Stimulated activated CD8-positive, alpha-beta memory T cell treated with anti-CD3 and anti-CD28 coated beads, Interleukin-15, amount 100 ng/mL, for 1 hour (primary cell): ENCODE results near the gene PTPN14.

Experiments used
- DNase-seq: peaks from one replicate; pipeline ENCODE4 v3.0.0-alpha.2; 2020; ENCODE audit warnings: low read depth

PTPN14 gene

DNA sequence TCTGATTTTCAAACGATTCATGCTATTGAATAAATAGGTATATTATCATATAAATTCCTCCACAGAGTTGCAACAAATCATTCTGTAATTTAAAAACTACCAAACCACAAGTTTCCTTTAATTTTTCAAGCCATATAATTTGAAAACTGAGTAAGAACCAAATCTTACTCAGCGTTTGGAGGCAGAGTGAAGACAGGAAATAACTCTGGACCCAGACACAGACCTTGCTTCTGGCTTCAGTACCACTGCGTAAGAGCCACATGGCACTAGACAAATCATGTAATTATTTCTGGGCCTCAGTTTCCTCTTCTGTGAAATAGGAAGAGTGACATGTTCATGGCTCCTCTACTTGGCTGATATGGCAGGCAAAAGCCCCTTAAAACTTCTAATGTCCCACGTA, 188.0 kb downstream of the PTPN14 start:
- DNase-seq, result no peak

DNA sequence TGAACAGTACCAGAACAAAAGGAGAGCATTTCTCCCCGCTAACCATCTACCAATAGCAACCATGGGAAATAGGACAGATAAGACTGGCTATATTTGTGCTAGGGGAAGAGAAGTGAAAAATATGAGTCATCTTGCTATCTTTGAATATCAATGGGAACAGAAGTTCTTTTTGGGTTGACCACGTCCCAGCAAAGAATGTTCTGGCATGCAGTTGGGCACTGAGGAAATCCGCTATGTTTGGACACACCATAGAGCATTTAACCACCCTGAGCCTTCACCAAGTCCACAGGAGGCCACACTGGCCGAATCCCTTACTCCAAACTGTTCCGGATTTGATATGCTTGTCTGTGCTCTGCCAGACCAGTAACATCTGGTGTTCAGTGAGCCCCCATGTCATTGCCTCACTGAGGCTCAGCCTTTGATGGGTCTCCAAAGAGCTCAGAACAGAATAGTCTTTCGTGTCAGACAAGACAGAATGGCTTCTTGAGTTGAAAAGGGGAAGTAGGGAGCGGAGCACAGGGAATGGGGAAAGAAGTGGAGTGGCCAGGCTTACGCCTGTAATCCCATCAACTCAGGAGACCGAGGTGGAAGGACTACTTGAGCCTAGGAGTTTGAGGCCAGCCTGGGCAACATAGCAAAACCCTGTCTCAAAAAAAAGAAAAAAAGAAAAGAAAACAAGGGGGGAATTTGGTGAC, 189.1 kb downstream of the PTPN14 start:
- no peak for DNase-seq

- DNase-seq, result no peak
Measured at GRCh38 chr1:214361636-214362035, 189.8 kb downstream of the PTPN14 start.

- no peak for DNase-seq
Measured at GRCh38 chr1:214360525-214361164, 190.8 kb downstream of the PTPN14 start.

DNA sequence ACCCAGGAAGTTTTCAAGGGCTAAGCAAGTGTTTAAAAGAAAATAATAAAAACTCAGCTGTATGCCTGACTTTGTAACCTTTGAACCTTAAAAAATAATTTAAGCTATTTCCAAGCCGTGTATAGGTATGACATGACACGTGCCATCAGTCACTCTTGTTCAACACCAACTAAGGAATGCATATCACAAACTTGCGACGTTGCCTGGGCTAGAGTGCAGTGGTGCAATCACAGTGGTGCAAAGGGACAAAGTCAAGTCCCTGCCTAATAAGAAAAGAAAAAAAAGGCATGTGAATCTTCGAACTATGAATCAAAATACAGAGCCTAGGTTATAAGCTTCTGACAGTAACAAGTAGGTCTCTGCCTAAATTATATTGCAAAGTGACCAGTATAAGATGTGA, 191.3 kb downstream of the PTPN14 start:
- no peak for DNase-seq

- no peak for DNase-seq
Measured at GRCh38 chr1:214354440-214355148, 196.8 kb downstream of the PTPN14 start.

GRCh38 chr1:214352838-214353237, 198.6 kb downstream of the PTPN14 start:
- no peak for DNase-seq

- DNase-seq, result no peak
Measured at GRCh38 chr1:214351551-214352277, 199.7 kb downstream of the PTPN14 start.

DNA sequence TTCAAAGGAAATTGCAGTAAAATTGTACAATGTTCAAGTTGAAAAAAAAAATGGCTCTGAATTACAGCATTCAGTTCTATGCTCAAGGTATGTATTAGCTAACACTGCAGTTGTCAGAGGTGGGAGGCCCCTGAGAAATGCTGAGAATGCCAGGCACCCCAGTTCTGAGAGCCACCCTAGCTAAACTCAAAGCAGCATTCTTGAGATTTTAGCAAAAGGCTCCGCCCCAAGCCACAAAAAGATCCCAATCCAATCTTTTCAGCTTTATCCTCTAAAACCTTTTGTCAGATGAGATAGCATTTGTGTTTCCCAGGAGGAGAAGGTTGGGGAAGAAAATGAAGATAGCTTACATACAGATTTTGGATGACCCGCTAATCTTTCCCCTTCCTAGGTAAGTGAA, 201.6 kb downstream of the PTPN14 start:
- DNase-seq, result no peak

- no peak for DNase-seq
Measured at GRCh38 chr1:214349008-214349407, 202.4 kb downstream of the PTPN14 start.

- DNase-seq, result no peak
Measured at GRCh38 chr1:214344897-214345296, 206.5 kb downstream of the PTPN14 start.

DNA sequence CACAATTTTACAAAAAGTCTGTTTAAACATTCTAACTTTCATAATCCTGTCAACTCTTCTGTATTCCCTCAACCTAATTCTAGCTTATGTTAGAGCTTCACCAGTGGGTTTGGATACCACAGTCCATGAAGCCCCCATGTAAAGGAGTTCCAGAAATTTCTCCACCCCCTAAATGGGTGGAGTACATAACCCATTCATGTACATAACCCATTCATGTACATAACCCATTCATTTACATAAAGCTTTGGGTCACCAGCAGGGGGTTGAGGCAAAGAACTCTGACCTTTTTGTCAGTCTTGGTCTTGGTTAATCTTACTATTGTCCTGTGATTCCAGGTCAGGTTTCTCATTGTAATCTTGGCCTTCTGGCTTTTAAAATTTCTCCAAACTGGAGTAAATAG, 208.9 kb downstream of the PTPN14 start:
- no peak for DNase-seq

- DNase-seq, result no peak
Measured at GRCh38 chr1:214341932-214342331, 209.5 kb downstream of the PTPN14 start.

GRCh38 chr1:214341459-214341858, 209.9 kb downstream of the PTPN14 start:
- DNase-seq, result no peak

- DNase-seq, result no peak
Measured at GRCh38 chr1:214338212-214338611, 213.2 kb downstream of the PTPN14 start.

GRCh38 chr1:214337511-214337910, 213.9 kb downstream of the PTPN14 start:
- DNase-seq, result no peak

DNA sequence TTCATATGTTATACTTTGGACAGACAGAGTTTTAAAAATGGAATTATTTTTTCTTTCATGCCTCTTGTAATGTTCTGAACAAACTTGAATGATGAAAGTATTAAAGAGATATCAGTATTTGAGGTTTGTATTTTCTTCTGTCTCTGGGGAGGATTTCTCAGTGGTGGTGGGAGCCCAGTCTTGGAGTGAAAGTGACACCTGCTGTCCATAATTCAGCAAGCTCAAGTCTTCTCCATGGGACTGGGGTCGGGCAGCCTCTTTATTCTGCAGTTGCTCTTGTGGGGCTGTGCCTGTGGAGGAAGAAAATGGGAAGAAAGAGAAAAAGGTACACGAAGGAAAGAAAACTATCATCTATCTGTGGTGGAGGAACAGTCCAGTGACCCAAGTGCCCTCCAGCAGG, 214.4 kb downstream of the PTPN14 start:
- no peak for DNase-seq

DNA sequence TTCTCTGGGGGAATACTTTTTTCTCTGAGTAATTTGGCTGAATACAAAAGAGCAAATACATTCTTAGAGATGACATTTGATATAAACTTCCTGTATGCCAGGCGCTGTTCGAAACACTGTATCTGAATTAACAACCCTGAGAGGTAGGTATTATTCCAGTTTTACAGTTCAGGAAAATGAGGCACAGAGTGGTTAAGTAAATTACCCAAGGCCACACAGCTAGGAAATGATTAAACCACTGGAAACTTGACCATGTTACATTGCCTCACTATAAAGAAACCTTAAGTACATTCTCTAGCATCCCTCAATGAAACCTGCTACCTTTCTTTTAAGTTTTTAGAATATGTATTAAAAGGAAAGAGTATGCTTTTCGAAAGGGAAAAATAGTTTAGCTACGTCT, 215.8 kb downstream of the PTPN14 start:
- no peak for DNase-seq

DNA sequence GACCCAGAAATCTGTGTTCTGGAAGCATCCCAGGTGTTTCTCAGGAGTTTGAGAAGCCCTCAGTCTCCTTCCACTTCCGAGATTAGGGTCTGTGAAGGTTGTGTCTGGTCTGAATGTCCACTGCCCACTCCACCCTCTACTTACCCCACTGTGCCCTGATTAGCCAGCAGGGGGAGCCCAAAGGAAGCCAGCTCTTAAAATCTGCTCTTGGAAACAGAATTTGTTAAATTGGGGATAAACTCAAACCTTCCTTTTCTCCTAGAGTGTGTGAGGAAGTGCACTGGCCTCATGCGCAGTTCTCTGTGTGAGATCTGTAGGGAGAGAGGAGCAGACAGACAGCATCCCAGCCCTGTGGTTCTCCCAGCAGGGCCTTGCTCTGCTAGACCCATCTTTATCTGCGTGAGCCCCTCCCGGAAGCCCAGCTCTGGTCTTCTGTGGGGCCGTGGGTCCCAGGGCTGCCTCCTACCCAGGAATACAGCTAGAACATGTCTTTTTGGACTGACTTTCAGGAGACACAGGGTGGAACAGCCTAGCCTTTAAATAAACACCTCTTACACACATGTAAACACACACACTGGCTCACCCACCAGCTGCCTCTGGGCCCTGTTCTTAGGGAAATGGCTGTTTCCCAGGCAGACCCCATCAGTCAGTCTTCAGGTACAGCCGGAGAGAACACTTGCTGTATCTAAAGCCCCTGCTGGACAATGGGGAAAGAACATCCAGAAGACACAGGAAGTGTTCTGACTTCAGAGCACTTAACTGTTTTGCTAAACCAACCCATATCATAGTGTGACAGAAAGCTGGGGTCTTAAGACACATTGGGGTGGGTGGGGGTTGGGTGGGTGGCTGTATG, 218.2 kb downstream of the PTPN14 start:
- no peak for DNase-seq

DNA sequence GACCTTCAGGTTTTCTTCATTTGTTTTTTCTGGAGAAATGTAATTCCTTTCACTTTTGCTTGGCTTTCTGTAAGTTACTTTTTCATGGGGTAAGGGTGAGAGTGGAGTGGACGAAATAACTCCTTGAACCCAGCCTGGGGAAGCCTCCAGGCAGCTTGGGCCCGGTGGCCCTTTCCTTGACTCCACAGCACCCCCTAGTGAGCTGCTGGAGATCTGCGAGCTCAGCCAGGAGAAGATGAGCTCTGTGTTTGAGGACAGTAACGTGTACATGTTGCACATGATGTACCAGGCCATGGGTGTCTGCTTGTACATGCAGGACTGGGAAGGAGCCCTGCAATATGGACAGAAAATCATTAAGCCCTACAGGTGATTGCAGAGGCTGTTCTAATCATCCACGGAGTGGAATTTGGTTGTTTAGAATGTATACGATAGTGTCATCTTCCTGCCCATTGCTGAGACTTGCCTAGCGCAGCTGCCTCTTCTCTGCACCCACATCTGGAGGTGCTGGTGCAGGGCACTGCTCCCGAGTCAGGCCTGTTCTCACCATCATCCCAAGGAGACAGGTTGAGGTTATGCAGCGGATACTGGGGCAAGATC, 219.5 kb downstream of the PTPN14 start:
- DNase-seq, result peak; percentile 24

GRCh38 chr1:214331180-214331579, 220.2 kb downstream of the PTPN14 start:
- DNase-seq, result no peak
